Tibial artery (tissue), 4 donors: ENCODE data around the gene AMFR.

Experiments used
- DNase-seq, 2 donors: peaks; one replicate each; pipeline ENCODE4 v3.0.0-alpha.2; 2019
- H3K27ac ChIP-seq, 2 donors: fragments of 200-600 bp; sonication (generic) in 1 of 2; 1 replicate in 1 of 2; 2 replicates in 1 of 2; pipeline ENCODE4 v1.5.1; 2018 to 2019; ENCODE audit warnings: mild to moderate bottlenecking in 1 of 2
- H3K27me3 ChIP-seq, 2 donors: fragments of 200-600 bp; sonication (generic) in 1 of 2; one replicate each; pipeline versions ENCODE4 v1.5.1 to v1.6.0; 2016 to 2019
- H3K36me3 ChIP-seq, 3 donors: fragments of 200-600 bp; sonication (generic) in 2 of 3; one replicate each; pipeline ENCODE4 v1.5.1; 2016 to 2019; ENCODE audit warnings: mild to moderate bottlenecking in 2 of 3
- H3K4me1 ChIP-seq, 4 donors: fragments of 200-600 bp; sonication (generic) in 2 of 4; 1 replicate in 3 of 4; 2 replicates in 1 of 4; pipeline ENCODE4 v1.5.1; 2016 to 2019
- H3K4me3 ChIP-seq, 2 donors: fragments of 200-600 bp; sonication (generic) in 1 of 2; 1 replicate in 1 of 2; 2 replicates in 1 of 2; pipeline ENCODE4 v1.5.1; 2018 to 2019; ENCODE audit warnings: mild to moderate bottlenecking in 2 of 2
- H3K9me3 ChIP-seq, 3 donors: fragments of 200-600 bp; sonication (generic) in 1 of 3; one replicate each; pipeline ENCODE4 v1.5.1; 2016 to 2019
- CTCF ChIP-seq, 2 experiments: fragments of 200-600 bp in 1 of 2; fragments of 450-650 bp in 1 of 2; IDR thresholded peaks; one replicate each; pipeline ENCODE4 v1.5.1; 2017 to 2019; ENCODE audit warnings: antibody characterized with exemption in 2 of 2, mild to moderate bottlenecking in 1 of 2, moderate library complexity in 1 of 2
- intact Hi-C: fragments of 100-400 bp; cut with DNase I; formaldehyde crosslinking; loops from one replicate; pipeline ENCODE4 v1.15.0; 2023; ENCODE audit warnings: low total_unique reads

The AMFR gene

GRCh38 chr16:56328276-56329022 is 96.9 kb downstream of the AMFR start:
- Histone ChIP-seq H3K4me1 (no peaks in the 10 kb centered on the region), H3K27me3 (no peaks in the 10 kb centered on the region), H3K27ac (no peak overlapping the region), H3K36me3 (no peaks in the 10 kb centered on the region), H3K4me3 (no peak overlapping the region), H3K9me3 (no peaks in the 10 kb centered on the region)
- TF ChIP-seq CTCF (IDR thresholded peaks at IDR 0.05): no peak
- no peak for DNase-seq
- intact Hi-C loops: no loop called here

GRCh38 chr16:56327929-56328258 is 97.5 kb downstream of the AMFR start:
- DNase-seq: no peak
- Histone ChIP-seq H3K27me3 (no peaks in the 10 kb centered on the region), H3K27ac (no peak overlapping the region), H3K36me3 (no peaks in the 10 kb centered on the region), H3K4me3 (no peak overlapping the region), H3K9me3 (no peaks in the 10 kb centered on the region), H3K4me1 (no peaks in the 10 kb centered on the region)
- intact Hi-C loops: no loop called here
- no peak for TF ChIP-seq CTCF (IDR thresholded peaks at IDR 0.05)

GRCh38 chr16:56327071-56327928 is 98.0 kb downstream of the AMFR start:
- TF ChIP-seq CTCF (IDR thresholded peaks at IDR 0.05): no peak
- H3K27me3 ChIP-seq: no peaks in the 10 kb centered on the region
- intact Hi-C loops: no loop called here
- no peak overlapping the region for H3K4me3 ChIP-seq
- H3K27ac ChIP-seq: no peak overlapping the region
- H3K36me3 ChIP-seq: no peaks in the 10 kb centered on the region
- no peaks in the 10 kb centered on the region for H3K9me3 ChIP-seq
- DNase-seq: no peak
- no peaks in the 10 kb centered on the region for H3K4me1 ChIP-seq

- Histone ChIP-seq H3K4me1 (no peaks in the 10 kb centered on the region), H3K27me3 (no peaks in the 10 kb centered on the region), H3K36me3 (no peaks in the 10 kb centered on the region), H3K27ac (no peak overlapping the region), H3K4me3 (no peak overlapping the region), H3K9me3 (no peaks in the 10 kb centered on the region)
- no peak for TF ChIP-seq CTCF (IDR thresholded peaks at IDR 0.05)
- intact Hi-C loops: no loop called here
- no peak for DNase-seq
Measured at GRCh38 chr16:56325956-56326355, 99.4 kb downstream of the AMFR start.

GRCh38 chr16:56324406-56324805 is 100.9 kb downstream of the AMFR start:
- no peak overlapping the region for H3K27ac ChIP-seq
- H3K36me3 ChIP-seq: no peaks in the 10 kb centered on the region
- no peak for TF ChIP-seq CTCF (IDR thresholded peaks at IDR 0.05)
- no peak for DNase-seq
- no peak overlapping the region for H3K4me3 ChIP-seq
- no peaks in the 10 kb centered on the region for H3K4me1 ChIP-seq
- H3K27me3 ChIP-seq: no peaks in the 10 kb centered on the region
- no peaks in the 10 kb centered on the region for H3K9me3 ChIP-seq
- intact Hi-C loops: no loop called here
